Measurements from ENCODE around the gene ALDH7A1. TPM values are rescaled to one million over a fixed set of nuclear protein-coding genes. Genes with fewer than 3 reads are reported as not detected.

The ALDH7A1 gene
- total and polyA plus RNA-seq, 10 of the 15 experiments (the other 5 are each of a cell fraction or from before 2014, with no cell fraction given): 0.18 to 1.0 (median 0.41) TPM; not detected in 1

GRCh38 chr5:126589536-126590297 lies 5.3 kb downstream of the ALDH7A1 start:
- in situ Hi-C loops (cut with MboI): no loop called here
- POLR2A ChIA-PET: no interaction called here
- intact Hi-C loops (cut with micrococcal nuclease; ENCODE audit: unreplicated experiment): no loop called here
- 65% methylated on average over 28 of the region's 28 CpGs for WGBS (ENCODE audit: insufficient coverage, insufficient replicate concordance, low lambda C conversion rate, missing lambda C conversion rate)
- DNase-seq (ENCODE audit: low read depth, low spot score) (no peak), ATAC-seq (no peak), FAIRE-seq (no peak)
- RAD21 ChIA-PET (ENCODE audit: unreplicated experiment): no interaction called here
- no peak overlapping the region for H3K27ac ChIP-seq (ENCODE audit: control insufficient read depth, insufficient read depth)
- H3K4me3 ChIP-seq: no peak overlapping the region
- SMC1A ChIA-PET (ENCODE audit: uncharacterized antibody, unreplicated experiment): no interaction called here
- H3K9me3 ChIP-seq (replicated peaks; ENCODE audit: control insufficient read depth, insufficient read depth, low read length): no peaks in the 10 kb centered on the region; the same call in 2 of the 3 replicates
- no peak overlapping the region for H3K4me2 ChIP-seq (ENCODE audit: control insufficient read depth, insufficient read depth)
- no peaks in the 10 kb centered on the region; a peak in 2 of 4 replicates for H3K27me3 ChIP-seq (replicated peaks in 1 of 2; ENCODE audit: control insufficient read depth in 2 of 2, insufficient read depth in 2 of 2, low read length in 1 of 2)
- CTCF ChIA-PET: no interaction called here
- H3K36me3 ChIP-seq (ENCODE audit: control insufficient read depth in 2 of 2, insufficient read depth in 2 of 2, low read length in 1 of 2): no peaks in the 10 kb centered on the region
- H4K20me1 ChIP-seq (ENCODE audit: control insufficient read depth, insufficient read depth): no peaks in the 10 kb centered on the region
- TF ChIP-seq, protein P1, sequence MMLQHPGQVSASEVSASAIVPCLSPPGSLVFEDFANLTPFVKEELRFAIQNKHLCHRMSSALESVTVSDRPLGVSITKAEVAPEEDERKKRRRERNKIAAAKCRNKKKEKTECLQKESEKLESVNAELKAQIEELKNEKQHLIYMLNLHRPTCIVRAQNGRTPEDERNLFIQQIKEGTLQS (IDR thresholded peaks at IDR 0.05; ENCODE audit: borderline replicate concordance, extremely low read depth, low read depth, low read length): no peak
- no peak for TF ChIP-seq LARP7 (IDR thresholded peaks at IDR 0.05)
- no peak overlapping the region for H3K9ac ChIP-seq (ENCODE audit: control insufficient read depth, insufficient read depth, low read length)
- H3K4me1 ChIP-seq (ENCODE audit: control insufficient read depth, insufficient read depth, low read length): no peaks in the 10 kb centered on the region
- no peak overlapping the region for H2AFZ ChIP-seq (ENCODE audit: control insufficient read depth, low read depth, low read length)
- BruUV-seq (replicated peaks): no TSS peak
- no peaks in the 10 kb centered on the region for H3K79me2 ChIP-seq (ENCODE audit: control insufficient read depth, insufficient read depth, low read length)

GRCh38 chr5:126587551-126588390 lies 7.2 kb downstream of the ALDH7A1 start:
- DNase-seq (ENCODE audit: low read depth, low spot score) (no peak), FAIRE-seq (no peak), ATAC-seq (no peak)
- SMC1A ChIA-PET (ENCODE audit: uncharacterized antibody, unreplicated experiment): no interaction called here
- in situ Hi-C loops (cut with MboI): no loop called here
- CTCF ChIA-PET: no interaction called here
- Histone ChIP-seq H3K4me1 (ENCODE audit: control insufficient read depth, insufficient read depth, low read length) (no peaks in the 10 kb centered on the region), H3K27ac (ENCODE audit: control insufficient read depth, insufficient read depth) (no peak overlapping the region), H3K9ac (ENCODE audit: control insufficient read depth, insufficient read depth, low read length) (no peak overlapping the region), H3K4me3 (no peak overlapping the region), H3K9me3 (replicated peaks; ENCODE audit: control insufficient read depth, insufficient read depth, low read length) (no peaks in the 10 kb centered on the region; the same call in 2 of the 3 replicates), H4K20me1 (ENCODE audit: control insufficient read depth, insufficient read depth) (no peaks in the 10 kb centered on the region), H3K79me2 (ENCODE audit: control insufficient read depth, insufficient read depth, low read length) (no peaks in the 10 kb centered on the region), H3K4me2 (ENCODE audit: control insufficient read depth, insufficient read depth) (no peak overlapping the region), H3K36me3 (ENCODE audit: control insufficient read depth in 2 of 2, insufficient read depth in 2 of 2, low read length in 1 of 2) (no peaks in the 10 kb centered on the region), H3K27me3 (replicated peaks in 1 of 2; ENCODE audit: control insufficient read depth in 2 of 2, insufficient read depth in 2 of 2, low read length in 1 of 2) (no peaks in the 10 kb centered on the region; a peak in 1 of 4 replicates), H2AFZ (ENCODE audit: control insufficient read depth, low read depth, low read length) (no peak overlapping the region)
- POLR2A ChIA-PET: no interaction called here
- RAD21 ChIA-PET (ENCODE audit: unreplicated experiment): no interaction called here
- intact Hi-C loops (cut with micrococcal nuclease; ENCODE audit: unreplicated experiment): no loop called here
- BruUV-seq (replicated peaks): no TSS peak
- WGBS (ENCODE audit: insufficient coverage, insufficient replicate concordance, low lambda C conversion rate, missing lambda C conversion rate): 67% methylated on average over 9 of the region's 9 CpGs
- TF ChIP-seq POLR2A (IDR thresholded peaks at IDR 0.05; ENCODE audit: low read depth, low read length) (no peak), STAT3 (IDR thresholded peaks at IDR 0.05; ENCODE audit: low read depth, low read length) (no peak), MTA2 (IDR thresholded peaks at IDR 0.05; ENCODE audit: low read depth) (no peak), SIN3A (IDR thresholded peaks at IDR 0.05; ENCODE audit: low read depth, low read length) (no peak), EZH2 (IDR thresholded peaks at IDR 0.05; ENCODE audit: borderline replicate concordance, control insufficient read depth, low read depth, low read length) (no peak), ASH2L (IDR thresholded peaks at IDR 0.05; ENCODE audit: borderline replicate concordance, low read depth) (no peak), SREBF1 (IDR thresholded peaks at IDR 0.05; ENCODE audit: low read length) (no peak), MEF2A (IDR thresholded peaks at IDR 0.05; ENCODE audit: insufficient read depth, low read depth, low read length) (no peak), CREM (IDR thresholded peaks at IDR 0.05; ENCODE audit: low read depth) (no peak), ZNF274 (IDR thresholded peaks at IDR 0.05; ENCODE audit: insufficient read depth, insufficient read length) (no peak)
- TF ChIP-seq, protein P2, sequence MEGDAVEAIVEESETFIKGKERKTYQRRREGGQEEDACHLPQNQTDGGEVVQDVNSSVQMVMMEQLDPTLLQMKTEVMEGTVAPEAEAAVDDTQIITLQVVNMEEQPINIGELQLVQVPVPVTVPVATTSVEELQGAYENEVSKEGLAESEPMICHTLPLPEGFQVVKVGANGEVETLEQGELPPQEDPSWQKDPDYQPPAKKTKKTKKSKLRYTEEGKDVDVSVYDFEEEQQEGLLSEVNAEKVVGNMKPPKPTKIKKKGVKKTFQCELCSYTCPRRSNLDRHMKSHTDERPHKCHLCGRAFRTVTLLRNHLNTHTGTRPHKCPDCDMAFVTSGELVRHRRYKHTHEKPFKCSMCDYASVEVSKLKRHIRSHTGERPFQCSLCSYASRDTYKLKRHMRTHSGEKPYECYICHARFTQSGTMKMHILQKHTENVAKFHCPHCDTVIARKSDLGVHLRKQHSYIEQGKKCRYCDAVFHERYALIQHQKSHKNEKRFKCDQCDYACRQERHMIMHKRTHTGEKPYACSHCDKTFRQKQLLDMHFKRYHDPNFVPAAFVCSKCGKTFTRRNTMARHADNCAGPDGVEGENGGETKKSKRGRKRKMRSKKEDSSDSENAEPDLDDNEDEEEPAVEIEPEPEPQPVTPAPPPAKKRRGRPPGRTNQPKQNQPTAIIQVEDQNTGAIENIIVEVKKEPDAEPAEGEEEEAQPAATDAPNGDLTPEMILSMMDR (IDR thresholded peaks at IDR 0.05 in 2 of 3, conservative IDR thresholded peaks at IDR 0.05 in 1 of 3; ENCODE audit: control insufficient read depth in 2 of 3, extremely low read depth in 1 of 3, insufficient read depth in 1 of 3, low read depth in 3 of 3, low read length in 3 of 3): no peak
